Activated CD8-positive, alpha-beta T cell treated with anti-CD3 and anti-CD28 coated beads, Interleukin-2, amount 10 ng/mL, durations not matched to agents 7 days and 5 days (primary cell): ENCODE measurements around the gene NPAP1. TPM values are rescaled to one million over a fixed set of nuclear protein-coding genes. Genes with fewer than 3 reads are reported as not detected.
"Not testable (repeated sequence)": the region's sequence is repeated elsewhere in the genome, so short reads cannot be mapped to it uniquely, and the experiment has no call there.

Source experiments
- ATAC-seq: fragments of 150-1000 bp; cut with Tn5 transposase; one replicate; pipeline ENCODE4 v1.10.0; 2021; ENCODE audit warnings: moderate library complexity
- CTCF ChIA-PET: fragments of 350-600 bp; sonication (Branson Sonifier 250); formaldehyde crosslinking; loops from one replicate; lab custom pipeline; 2021; ENCODE audit warnings: antibody characterized with exemption; lab: Charles Lee
- POLR2A ChIA-PET: fragments of 350-600 bp; sonication (Branson Sonifier 250); formaldehyde crosslinking; loops from one replicate; lab custom pipeline; 2021; ENCODE audit warnings: antibody characterized with exemption; lab: Charles Lee
- DNase-seq: peaks from one replicate; pipeline ENCODE4 v3.0.0-alpha.2; 2020
- H3K27ac Mint-ChIP-seq: one replicate; pipeline ENCODE4 v1.8.0; 2021; ENCODE audit warnings: mild to moderate bottlenecking, mixed read lengths
- H3K27me3 Mint-ChIP-seq: one replicate; pipeline ENCODE4 v1.8.0; 2021; ENCODE audit warnings: low read depth, mixed read lengths
- H3K36me3 Mint-ChIP-seq: one replicate; pipeline ENCODE4 v1.8.0; 2021; ENCODE audit warnings: low read depth, mixed read lengths
- H3K4me1 Mint-ChIP-seq: one replicate; pipeline ENCODE4 v1.8.0; 2021; ENCODE audit warnings: low read depth, mixed read lengths
- H3K4me3 Mint-ChIP-seq: one replicate; pipeline ENCODE4 v1.8.0; 2021; ENCODE audit warnings: mild to moderate bottlenecking, mixed read lengths
- H3K9me3 Mint-ChIP-seq: one replicate; pipeline ENCODE4 v1.8.0; 2022; ENCODE audit warnings: mixed read lengths; ENCODE audit not compliant: insufficient read depth
- total RNA-seq, 2 experiments: library from RNA; stranded (reverse); gene quantifications; one replicate each; pipeline ENCODE4 v1.2.3, GENCODE V29; 2021

Gene NPAP1, protein sequence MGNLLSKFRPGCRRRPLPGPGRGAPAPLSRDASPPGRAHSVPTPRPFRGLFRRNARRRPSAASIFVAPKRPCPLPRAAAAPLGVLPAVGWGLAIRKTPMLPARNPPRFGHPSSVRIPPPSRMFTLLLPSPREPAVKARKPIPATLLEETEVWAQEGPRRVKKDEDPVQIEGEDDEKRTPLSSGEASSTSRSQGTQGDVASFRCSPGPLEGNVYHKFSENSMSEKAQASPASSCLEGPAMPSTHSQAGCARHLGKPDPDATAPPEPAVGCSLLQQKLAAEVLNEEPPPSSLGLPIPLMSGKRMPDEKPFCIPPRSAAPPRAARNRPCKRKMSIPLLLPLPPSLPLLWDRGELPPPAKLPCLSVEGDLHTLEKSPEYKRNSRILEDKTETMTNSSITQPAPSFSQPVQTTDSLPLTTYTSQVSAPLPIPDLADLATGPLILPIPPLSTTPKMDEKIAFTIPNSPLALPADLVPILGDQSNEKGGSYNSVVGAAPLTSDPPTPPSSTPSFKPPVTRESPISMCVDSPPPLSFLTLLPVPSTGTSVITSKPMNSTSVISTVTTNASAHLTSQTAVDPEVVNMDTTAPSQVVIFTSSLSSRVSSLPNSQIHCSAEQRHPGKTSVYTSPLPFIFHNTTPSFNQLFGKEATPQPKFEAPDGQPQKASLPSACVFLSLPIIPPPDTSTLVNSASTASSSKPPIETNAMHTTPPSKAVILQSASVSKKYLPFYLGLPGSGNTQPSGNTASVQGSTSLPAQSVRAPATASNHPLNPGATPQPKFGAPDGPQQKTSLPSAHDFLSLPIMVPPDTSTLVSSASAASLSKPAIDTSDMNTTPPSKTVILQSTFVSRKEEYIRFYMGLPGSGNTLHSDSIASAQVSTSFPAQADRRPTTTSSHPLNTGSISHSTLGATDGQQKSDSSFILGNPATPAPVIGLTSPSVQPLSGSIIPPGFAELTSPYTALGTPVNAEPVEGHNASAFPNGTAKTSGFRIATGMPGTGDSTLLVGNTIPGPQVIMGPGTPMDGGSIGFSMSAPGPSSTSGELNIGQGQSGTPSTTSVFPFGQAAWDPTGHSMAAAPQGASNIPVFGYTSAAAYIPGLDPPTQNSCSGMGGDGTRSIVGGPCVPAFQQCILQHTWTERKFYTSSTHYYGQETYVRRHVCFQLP
- not detected for total RNA-seq

DNA sequence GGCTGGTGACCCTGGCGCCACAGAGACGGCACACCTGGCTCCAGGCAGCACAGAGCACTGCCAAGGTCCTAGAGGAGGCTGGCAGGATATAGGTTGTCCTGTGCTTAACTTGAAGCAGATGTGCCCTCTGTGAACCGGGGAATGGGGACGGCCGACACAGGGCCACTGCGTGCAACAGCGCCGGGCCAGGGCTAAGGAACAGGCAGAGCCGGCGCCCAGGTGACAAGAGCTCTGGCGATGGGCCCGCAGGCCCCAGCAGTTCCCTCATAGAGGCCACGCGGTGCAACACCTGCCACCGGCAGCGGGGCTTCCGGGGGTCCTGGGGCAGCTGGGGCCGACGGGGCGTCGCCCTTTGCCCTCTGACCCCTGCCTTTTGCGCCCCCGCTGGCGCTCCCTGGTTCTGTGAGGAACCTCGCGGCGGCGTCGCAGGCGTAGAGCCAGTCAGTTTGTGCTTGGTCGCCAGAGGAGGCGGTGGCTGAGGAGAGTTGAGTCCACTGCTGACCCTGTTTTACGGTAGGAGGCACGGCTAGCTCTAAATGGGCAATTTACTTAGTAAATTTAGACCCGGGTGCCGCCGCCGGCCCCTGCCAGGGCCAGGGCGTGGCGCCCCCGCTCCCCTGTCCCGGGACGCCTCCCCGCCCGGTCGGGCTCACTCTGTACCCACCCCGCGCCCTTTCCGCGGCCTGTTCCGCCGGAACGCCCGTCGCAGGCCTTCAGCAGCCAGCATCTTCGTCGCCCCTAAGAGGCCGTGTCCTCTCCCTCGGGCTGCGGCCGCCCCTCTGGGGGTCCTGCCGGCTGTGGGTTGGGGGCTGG is at the start of gene NPAP1:
Gene NPAP1, plus strand, starts transcription at position 444 of the 813 bp plus-strand sequence. Its CDS starts 93 bp downstream, at position 537.
- Mint-ChIP-seq H3K27ac (no peak within 1 kb of the TSS), H3K4me1 (no peaks in the 10 kb centered on the region), H3K9me3 (peaks cover 24% of the 10 kb centered on the region), H3K36me3 (peaks cover 3% of the 10 kb centered on the region), H3K27me3 (no peaks in the 10 kb centered on the region), H3K4me3 (no peak within 1 kb of the TSS)
- CTCF ChIA-PET: no interaction called here
- ATAC-seq (no peak), DNase-seq (no peak)
- POLR2A ChIA-PET: no interaction called here

DNA sequence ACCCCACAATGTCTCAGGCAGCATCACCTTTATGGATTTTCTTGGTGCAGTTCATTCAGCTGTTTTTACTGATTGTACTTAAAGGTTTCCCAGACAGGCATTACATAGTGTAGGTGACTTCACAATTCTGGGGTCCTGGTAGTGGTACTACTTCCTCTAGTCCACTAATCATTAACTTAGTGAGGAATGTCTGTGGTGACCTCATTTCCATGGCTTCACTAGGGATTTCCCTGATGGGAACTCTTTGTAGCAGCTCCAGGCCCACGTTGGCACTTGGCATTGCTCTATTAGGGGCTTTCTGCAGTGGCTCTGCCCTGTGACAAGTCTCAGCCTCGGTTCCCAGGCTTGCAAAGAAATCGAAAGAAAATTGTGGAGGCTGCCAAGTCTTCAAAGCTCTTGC is 48.1 kb upstream of the NPAP1 start:
- Mint-ChIP-seq H3K27me3 (no peaks in the 10 kb centered on the region), H3K36me3 (no peaks in the 10 kb centered on the region), H3K27ac (no peak overlapping the region), H3K4me3 (no peak overlapping the region), H3K9me3 (peaks cover 24% of the 10 kb centered on the region), H3K4me1 (no peaks in the 10 kb centered on the region)
- no peak for ATAC-seq
- ChIA-PET CTCF (no interaction called here), POLR2A (no interaction called here)
- DNase-seq: no peak

DNA sequence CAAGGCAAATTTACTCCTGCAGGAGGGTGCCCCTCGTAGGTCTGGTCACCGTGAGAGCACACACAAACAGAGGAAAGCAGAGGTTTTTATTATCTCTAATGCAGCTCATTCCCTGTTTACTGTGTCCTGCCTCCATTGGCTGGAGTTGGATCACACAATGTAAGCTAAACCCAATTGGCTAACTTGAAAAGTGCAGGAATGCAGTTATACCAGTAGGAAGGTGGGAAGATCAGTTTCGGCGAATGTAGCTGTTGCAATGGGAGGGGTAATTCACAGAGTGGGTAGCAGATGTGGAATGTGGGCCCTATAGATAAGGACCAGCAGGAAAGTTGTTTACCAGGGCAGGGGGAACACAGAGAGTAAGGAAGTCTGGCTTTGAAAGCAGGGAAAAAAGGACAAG is 42.5 kb upstream of the NPAP1 start:
- H3K36me3 Mint-ChIP-seq: no peaks in the 10 kb centered on the region
- ChIA-PET CTCF (no interaction called here), POLR2A (interaction anchor here (0.5 kb wide), 1 partner anchor 29 kb away, joined by 3 read pairs; no protein-coding TSS in a partner anchor)
- no peaks in the 10 kb centered on the region for H3K27me3 Mint-ChIP-seq
- H3K4me1 Mint-ChIP-seq: no peaks in the 10 kb centered on the region
- no peak overlapping the region for H3K4me3 Mint-ChIP-seq
- peaks cover 37% of the 10 kb centered on the region for H3K9me3 Mint-ChIP-seq
- DNase-seq: no peak
- ATAC-seq: no peak
- no peak overlapping the region for H3K27ac Mint-ChIP-seq

DNA sequence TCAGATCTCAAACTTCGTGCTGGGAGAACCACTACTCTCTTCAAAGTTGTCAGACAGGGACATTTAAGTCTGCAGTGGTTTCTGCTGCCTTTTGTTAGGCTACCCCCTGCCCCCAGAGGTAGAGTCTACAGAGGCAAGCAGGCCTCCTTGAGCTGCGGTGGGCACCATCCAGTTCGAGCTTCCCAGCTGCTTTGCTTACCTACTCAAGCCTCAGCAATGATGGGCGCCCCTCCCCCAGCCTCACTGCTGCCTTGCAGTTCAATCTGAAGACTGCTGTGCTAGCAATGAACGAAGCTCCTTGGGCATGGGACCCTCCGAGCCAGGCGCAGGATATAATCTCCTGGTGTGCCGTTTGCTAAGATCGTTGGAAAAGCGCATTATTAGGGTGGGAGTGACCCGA is 36.2 kb upstream of the NPAP1 start:
- DNase-seq, H3K4me3 Mint-ChIP-seq, H3K4me1 Mint-ChIP-seq, CTCF ChIA-PET, H3K27me3 Mint-ChIP-seq, H3K27ac Mint-ChIP-seq, ATAC-seq, POLR2A ChIA-PET, H3K36me3 Mint-ChIP-seq: not testable (repeated sequence)
- peaks cover 30% of the 10 kb centered on the region for H3K9me3 Mint-ChIP-seq

DNA sequence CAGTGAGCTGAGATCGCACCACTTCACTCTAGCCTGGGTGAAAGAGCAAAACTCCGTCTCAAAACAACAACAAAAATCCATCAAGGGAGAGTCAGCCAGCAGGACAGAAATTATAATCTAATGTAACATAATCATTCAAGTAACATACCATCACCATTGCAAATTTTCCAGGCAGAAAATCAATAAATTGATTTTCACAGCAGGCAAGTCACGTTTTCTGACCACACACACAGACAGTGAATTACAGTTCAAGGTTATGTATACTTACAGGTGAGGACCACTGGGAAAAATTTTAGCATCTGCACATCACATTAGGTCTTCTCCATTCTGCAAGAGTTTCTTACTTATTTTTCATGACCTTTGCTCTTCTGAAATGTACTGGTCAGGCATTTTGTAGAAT is 29.9 kb upstream of the NPAP1 start:
- ATAC-seq: no peak
- ChIA-PET POLR2A (no interaction called here), CTCF (no interaction called here)
- Mint-ChIP-seq H3K4me1 (no peaks in the 10 kb centered on the region), H3K27me3 (no peaks in the 10 kb centered on the region), H3K36me3 (no peaks in the 10 kb centered on the region), H3K9me3 (peaks cover 19% of the 10 kb centered on the region), H3K27ac (no peak overlapping the region), H3K4me3 (no peak overlapping the region)
- no peak for DNase-seq

DNA sequence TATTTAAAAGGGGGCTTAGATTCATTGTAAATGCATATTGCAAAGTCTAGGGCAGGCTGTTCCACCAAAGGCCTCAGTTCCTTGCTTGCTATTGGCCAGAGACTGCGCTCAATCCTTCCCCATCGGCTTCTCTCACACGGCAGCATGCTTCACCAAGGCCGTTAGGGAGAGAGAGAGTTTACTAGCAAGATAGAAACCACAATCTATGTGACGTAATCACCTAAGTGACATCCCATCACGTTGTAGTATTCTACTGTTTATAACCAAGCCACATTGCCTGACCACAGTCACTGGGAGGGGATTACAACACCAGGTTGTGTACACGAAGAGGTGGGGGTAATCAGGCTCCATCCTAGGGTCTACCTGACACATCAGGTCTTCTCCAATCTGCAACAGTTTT is 16.0 kb upstream of the NPAP1 start:
- no peak overlapping the region for H3K27ac Mint-ChIP-seq
- no peaks in the 10 kb centered on the region for H3K36me3 Mint-ChIP-seq
- H3K4me1 Mint-ChIP-seq: no peaks in the 10 kb centered on the region
- no peak overlapping the region for H3K4me3 Mint-ChIP-seq
- peaks cover 15% of the 10 kb centered on the region for H3K9me3 Mint-ChIP-seq
- ChIA-PET POLR2A (no interaction called here), CTCF (no interaction called here)
- ATAC-seq: no peak
- no peaks in the 10 kb centered on the region for H3K27me3 Mint-ChIP-seq
- no peak for DNase-seq

DNA sequence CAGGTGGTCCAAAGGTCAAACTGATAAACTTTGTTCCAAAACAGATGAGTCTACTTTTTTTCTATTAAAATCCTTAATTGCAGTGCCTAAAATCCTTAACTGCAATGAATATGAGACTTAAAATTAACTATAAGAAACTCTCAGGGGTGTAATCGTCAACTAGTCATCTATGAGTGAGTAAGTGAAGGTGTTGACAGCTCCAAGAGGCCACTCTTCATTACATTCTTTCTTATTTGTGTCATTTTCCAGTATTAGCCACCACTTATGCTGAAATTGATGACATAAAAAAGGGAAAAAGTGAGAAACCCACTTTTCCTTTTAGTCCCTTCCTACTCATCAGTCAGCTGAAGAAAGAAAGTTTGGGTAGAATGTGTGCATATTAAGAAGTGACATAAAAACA is 12.6 kb upstream of the NPAP1 start:
- CTCF ChIA-PET: no interaction called here
- peaks cover 17% of the 10 kb centered on the region for H3K9me3 Mint-ChIP-seq

DNA sequence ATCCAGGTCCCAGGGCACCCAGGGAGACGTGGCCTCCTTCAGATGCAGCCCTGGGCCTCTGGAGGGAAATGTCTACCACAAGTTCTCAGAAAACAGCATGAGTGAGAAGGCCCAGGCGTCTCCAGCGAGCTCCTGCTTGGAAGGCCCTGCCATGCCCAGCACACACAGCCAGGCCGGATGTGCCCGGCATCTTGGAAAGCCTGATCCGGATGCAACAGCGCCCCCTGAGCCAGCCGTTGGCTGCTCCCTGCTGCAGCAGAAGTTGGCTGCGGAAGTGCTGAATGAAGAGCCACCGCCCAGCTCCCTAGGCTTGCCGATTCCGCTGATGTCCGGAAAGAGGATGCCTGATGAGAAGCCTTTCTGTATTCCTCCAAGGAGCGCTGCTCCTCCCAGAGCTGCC is 856 bp downstream of the NPAP1 start:
- peaks cover 3% of the 10 kb centered on the region for H3K36me3 Mint-ChIP-seq
- no peak overlapping the region for H3K4me3 Mint-ChIP-seq
- no peaks in the 10 kb centered on the region for H3K4me1 Mint-ChIP-seq
- peaks cover 24% of the 10 kb centered on the region for H3K9me3 Mint-ChIP-seq
- no peak for ATAC-seq
- DNase-seq: no peak
- H3K27ac Mint-ChIP-seq: no peak overlapping the region
- H3K27me3 Mint-ChIP-seq: no peaks in the 10 kb centered on the region
- CTCF ChIA-PET: no interaction called here
- POLR2A ChIA-PET: no interaction called here

More for the DNA sequence above, 12.6 kb upstream of the NPAP1 start:
- Mint-ChIP-seq H3K36me3 (no peaks in the 10 kb centered on the region), H3K27me3 (no peaks in the 10 kb centered on the region), H3K27ac (no peak overlapping the region), H3K4me3 (no peak overlapping the region), H3K4me1 (no peaks in the 10 kb centered on the region)
- DNase-seq (no peak), ATAC-seq (no peak)
- POLR2A ChIA-PET: no interaction called here

DNA sequence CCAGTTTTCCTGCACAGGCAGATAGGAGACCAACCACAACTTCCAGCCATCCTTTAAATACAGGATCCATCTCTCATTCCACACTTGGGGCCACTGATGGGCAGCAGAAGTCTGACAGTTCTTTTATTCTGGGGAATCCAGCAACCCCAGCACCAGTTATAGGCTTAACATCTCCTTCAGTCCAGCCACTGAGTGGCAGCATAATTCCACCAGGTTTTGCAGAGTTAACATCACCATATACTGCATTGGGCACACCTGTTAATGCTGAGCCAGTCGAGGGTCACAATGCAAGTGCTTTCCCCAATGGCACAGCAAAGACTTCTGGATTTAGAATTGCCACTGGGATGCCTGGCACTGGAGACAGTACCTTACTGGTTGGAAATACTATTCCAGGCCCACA is 2.9 kb downstream of the NPAP1 start:
- ATAC-seq: no peak
- CTCF ChIA-PET: no interaction called here
- no peak overlapping the region for H3K4me3 Mint-ChIP-seq

DNA sequence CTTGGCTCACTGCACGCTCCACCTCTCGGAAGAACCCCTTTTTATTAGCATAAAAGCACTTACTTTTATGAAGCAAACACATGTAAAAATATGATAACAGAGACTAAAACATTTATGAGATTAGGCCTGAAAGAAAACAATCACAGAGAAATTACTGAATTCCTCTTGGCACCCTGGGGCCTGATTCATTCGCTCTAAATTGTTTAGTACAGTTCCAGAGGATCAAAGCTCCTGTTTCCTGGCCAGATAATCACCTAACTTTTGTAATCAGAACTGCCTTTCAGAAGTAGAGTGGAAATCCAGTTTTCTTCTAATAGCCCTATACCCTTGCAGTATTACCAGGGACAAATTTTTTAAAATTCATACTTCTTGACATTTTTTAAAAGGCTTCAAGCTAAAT is 6.4 kb downstream of the NPAP1 start:
- Mint-ChIP-seq H3K4me3 (no peak overlapping the region), H3K27me3 (no peaks in the 10 kb centered on the region), H3K36me3 (peaks cover under 1% of the 10 kb centered on the region), H3K9me3 (peaks cover 26% of the 10 kb centered on the region), H3K4me1 (no peaks in the 10 kb centered on the region), H3K27ac (no peak overlapping the region)
- ChIA-PET POLR2A (no interaction called here), CTCF (no interaction called here)
- ATAC-seq: no peak
- DNase-seq: no peak

More for the DNA sequence above, 2.9 kb downstream of the NPAP1 start:
- Mint-ChIP-seq H3K27ac (no peak overlapping the region), H3K27me3 (no peaks in the 10 kb centered on the region), H3K36me3 (peaks cover 3% of the 10 kb centered on the region), H3K4me1 (no peaks in the 10 kb centered on the region), H3K9me3 (peaks cover 19% of the 10 kb centered on the region)
- no peak for DNase-seq
- POLR2A ChIA-PET: interaction anchor here (0.7 kb wide), 1 partner anchor 9 kb away, joined by 3 read pairs; no protein-coding TSS in a partner anchor

DNA sequence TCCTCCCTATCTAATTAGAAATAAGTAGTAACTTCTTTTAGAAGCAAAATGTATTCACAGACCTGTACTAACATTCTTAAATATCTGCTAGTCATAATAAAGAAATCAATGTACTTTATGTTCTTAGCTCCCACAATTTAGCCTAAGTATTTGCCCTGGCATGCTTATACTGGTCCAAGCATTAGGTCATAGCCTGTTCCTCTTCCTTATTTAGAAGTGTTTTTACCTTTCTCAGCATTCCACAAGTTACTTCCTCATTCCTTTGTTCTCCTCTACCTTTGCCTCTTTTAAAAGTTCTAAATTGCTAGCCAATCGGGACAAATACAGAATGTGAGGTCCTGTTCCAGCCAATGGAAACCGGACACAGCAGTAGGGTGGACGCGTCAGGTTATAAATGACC is 7.3 kb downstream of the NPAP1 start:
- CTCF ChIA-PET, H3K4me3 Mint-ChIP-seq, DNase-seq, H3K27ac Mint-ChIP-seq, H3K36me3 Mint-ChIP-seq, H3K4me1 Mint-ChIP-seq, ATAC-seq, H3K27me3 Mint-ChIP-seq, POLR2A ChIA-PET: not testable (repeated sequence)
- peaks cover 19% of the 10 kb centered on the region for H3K9me3 Mint-ChIP-seq
